ENCODE data around the gene CTBP1.

The CTBP1 gene

GRCh38 chr4:1169691-1170096, 79.2 kb downstream of the CTBP1 start:
- H3K4me3 ChIP-seq (ENCODE audit: low read length in 2 of 2) = no peak overlapping the region
- H3K9me3 ChIP-seq (ENCODE audit: control insufficient read depth in 2 of 2, low read length in 2 of 2) = no peaks in the 10 kb centered on the region
- no peaks in the 10 kb centered on the region for H3K36me3 ChIP-seq (ENCODE audit: control insufficient read depth in 2 of 2, insufficient read depth in 2 of 2, low read length in 2 of 2)
- peaks cover 21 to 32% of the 10 kb centered on the region in 2 donors for H3K27me3 ChIP-seq (ENCODE audit: control insufficient read depth in 2 of 2, insufficient read depth in 2 of 2, low read length in 2 of 2)
- no peak overlapping the region for H3K27ac ChIP-seq (ENCODE audit: low read depth in 2 of 2, low read length in 2 of 2)
- no peak overlapping the region for H3K9ac ChIP-seq (ENCODE audit: low read depth in 1 of 2, low read length in 2 of 2)
- peaks cover 16 to 27% of the 10 kb centered on the region in 2 donors for H3K4me1 ChIP-seq (ENCODE audit: control insufficient read depth in 2 of 2, insufficient read depth in 2 of 2, low read length in 2 of 2)

DNA sequence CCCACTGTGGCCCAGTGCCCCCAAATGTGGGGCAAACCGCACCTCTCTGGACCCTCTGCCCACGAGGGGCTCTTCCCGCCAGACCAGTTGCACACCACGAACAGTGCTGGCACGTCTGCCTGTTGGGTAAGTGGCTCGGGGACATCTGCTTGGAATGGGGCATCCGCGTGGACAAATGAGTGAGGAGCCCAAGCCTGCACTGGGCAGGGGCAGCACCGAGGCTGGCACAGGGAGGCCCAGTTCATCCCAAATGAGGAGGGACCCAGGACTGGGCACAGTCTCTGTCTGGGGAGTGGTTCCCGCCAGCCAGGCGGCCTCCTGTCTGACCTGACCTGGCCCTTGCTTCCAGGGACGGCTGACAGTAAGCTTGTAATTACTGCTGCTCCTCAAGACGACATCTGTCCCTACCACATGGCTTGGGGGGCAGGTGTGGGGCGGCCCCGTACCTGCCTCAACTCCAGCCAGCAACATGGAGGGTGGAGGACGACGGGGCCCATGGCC, 79.7 kb downstream of the CTBP1 start:
- Histone ChIP-seq H3K27ac (ENCODE audit: low read depth in 2 of 2, low read length in 2 of 2) (no peak overlapping the region), H3K36me3 (ENCODE audit: control insufficient read depth in 2 of 2, insufficient read depth in 2 of 2, low read length in 2 of 2) (no peaks in the 10 kb centered on the region), H3K27me3 (ENCODE audit: control insufficient read depth in 2 of 2, insufficient read depth in 2 of 2, low read length in 2 of 2) (peaks cover 21 to 32% of the 10 kb centered on the region in 2 donors), H3K9ac (ENCODE audit: low read depth in 1 of 2, low read length in 2 of 2) (no peak overlapping the region), H3K9me3 (ENCODE audit: control insufficient read depth in 2 of 2, low read length in 2 of 2) (no peaks in the 10 kb centered on the region), H3K4me1 (ENCODE audit: control insufficient read depth in 2 of 2, insufficient read depth in 2 of 2, low read length in 2 of 2) (peaks cover 16 to 27% of the 10 kb centered on the region in 2 donors), H3K4me3 (ENCODE audit: low read length in 2 of 2) (no peak overlapping the region)

DNA sequence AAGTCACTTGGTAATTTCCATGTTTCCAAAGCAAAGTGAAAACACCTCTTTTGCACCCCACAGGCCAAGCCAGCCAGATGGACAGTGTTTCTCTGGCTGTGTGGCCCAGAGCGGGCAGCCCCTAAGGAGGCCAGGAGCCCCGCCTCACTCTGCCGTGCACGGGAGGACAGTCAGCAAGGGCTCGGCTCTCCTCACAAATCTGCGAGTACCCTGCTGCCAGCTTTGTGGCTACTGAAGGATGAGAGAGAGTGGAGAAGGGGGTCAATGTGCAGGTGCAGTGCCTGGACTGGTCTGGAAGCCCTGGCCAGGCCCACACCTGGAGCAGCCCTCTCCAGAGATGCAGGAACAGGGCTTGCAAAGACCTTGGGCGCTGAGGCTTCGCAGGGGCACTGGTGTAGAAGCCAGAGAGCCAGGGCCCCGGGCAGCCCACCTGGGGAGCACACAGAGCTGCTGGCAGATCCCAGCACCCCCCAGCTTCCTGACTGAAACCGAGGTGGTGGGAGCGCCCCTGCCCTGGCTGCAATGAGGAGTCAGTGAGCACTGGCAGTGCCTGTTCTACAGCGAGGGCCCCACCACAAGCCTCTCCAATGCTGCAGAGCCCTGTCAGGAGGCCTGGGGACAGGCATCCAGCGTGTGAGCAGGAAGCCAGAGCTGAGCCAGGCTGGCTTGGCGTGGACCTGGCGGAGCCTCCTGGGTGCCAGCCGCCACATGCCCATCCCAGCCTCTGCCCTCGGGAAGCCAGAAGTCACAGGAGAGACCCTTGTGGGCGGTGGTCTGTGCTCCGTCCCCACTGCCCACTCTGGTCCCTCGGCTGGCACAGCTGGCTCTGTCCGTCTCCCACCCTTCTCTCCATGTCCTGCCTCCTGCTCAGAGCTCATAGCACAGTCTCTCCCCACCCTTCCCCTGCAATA, 80.5 kb downstream of the CTBP1 start:
- Histone ChIP-seq H3K9ac (ENCODE audit: low read depth in 1 of 2, low read length in 2 of 2) (peak overlapping the region in 1 of 2 donors; percentile 64), H3K9me3 (ENCODE audit: control insufficient read depth in 2 of 2, low read length in 2 of 2) (no peaks in the 10 kb centered on the region), H3K4me3 (ENCODE audit: low read length in 2 of 2) (peak overlapping the region in 1 of 2 donors; percentile 82), H3K36me3 (ENCODE audit: control insufficient read depth in 2 of 2, insufficient read depth in 2 of 2, low read length in 2 of 2) (no peaks in the 10 kb centered on the region), H3K27ac (ENCODE audit: low read depth in 2 of 2, low read length in 2 of 2) (no peak overlapping the region), H3K27me3 (ENCODE audit: control insufficient read depth in 2 of 2, insufficient read depth in 2 of 2, low read length in 2 of 2) (peaks cover 21 to 32% of the 10 kb centered on the region in 2 donors), H3K4me1 (ENCODE audit: control insufficient read depth in 2 of 2, insufficient read depth in 2 of 2, low read length in 2 of 2) (peaks cover 16 to 22% of the 10 kb centered on the region in 2 donors)

DNA sequence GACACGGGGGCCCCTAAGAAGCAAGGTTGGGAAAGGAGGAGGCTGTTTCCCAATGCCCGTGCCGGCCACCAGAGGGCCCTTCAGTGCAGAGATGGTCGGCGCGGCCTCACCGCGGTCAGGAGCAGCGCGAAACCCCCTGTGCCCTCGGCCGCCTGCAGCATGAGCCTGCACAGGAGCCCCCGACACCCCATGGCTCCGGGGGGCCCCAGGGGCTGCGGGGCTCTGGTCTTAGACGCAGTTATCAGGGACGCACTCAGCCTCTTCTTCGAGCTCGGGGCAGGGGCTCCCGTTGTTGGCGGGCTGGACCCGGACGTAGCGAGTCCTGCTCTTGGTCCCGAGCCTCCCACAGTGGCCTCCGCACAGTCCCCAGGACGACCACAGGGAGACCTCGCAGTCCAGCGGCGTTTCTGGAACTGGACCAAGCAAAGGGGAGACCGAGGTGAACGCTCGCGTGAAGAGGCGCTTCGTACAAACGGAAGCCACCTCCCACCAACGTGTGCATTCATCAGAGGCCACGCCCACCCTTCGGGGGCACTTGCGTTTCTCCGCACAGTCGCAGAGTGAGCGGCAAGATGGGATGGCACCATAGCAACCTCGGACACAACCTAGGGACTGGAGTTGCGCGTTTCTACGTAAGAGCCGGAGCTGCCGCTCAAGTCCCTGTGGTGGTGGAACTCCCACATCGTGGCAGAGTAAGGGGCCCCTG, 81.5 kb downstream of the CTBP1 start:
- Histone ChIP-seq H3K27ac (ENCODE audit: low read depth in 2 of 2, low read length in 2 of 2) (peak overlapping the region; percentile 48 to 68), H3K27me3 (ENCODE audit: control insufficient read depth in 2 of 2, insufficient read depth in 2 of 2, low read length in 2 of 2) (peaks cover 16 to 26% of the 10 kb centered on the region in 2 donors), H3K36me3 (ENCODE audit: control insufficient read depth in 2 of 2, insufficient read depth in 2 of 2, low read length in 2 of 2) (no peaks in the 10 kb centered on the region), H3K9ac (ENCODE audit: low read depth in 1 of 2, low read length in 2 of 2) (peak overlapping the region; percentile 64 to 78), H3K4me3 (ENCODE audit: low read length in 2 of 2) (peak overlapping the region; percentile 64 to 82), H3K4me1 (ENCODE audit: control insufficient read depth in 2 of 2, insufficient read depth in 2 of 2, low read length in 2 of 2) (peaks cover 16% of the 10 kb centered on the region in 2 donors), H3K9me3 (ENCODE audit: control insufficient read depth in 2 of 2, low read length in 2 of 2) (no peaks in the 10 kb centered on the region)

- peaks cover 13 to 19% of the 10 kb centered on the region in 2 donors for H3K27me3 ChIP-seq (ENCODE audit: control insufficient read depth in 2 of 2, insufficient read depth in 2 of 2, low read length in 2 of 2)
- no peaks in the 10 kb centered on the region for H3K9me3 ChIP-seq (ENCODE audit: control insufficient read depth in 2 of 2, low read length in 2 of 2)
- H3K4me1 ChIP-seq (ENCODE audit: control insufficient read depth in 2 of 2, insufficient read depth in 2 of 2, low read length in 2 of 2) = peaks cover 10 to 15% of the 10 kb centered on the region in 2 donors
- H3K9ac ChIP-seq (ENCODE audit: low read depth in 1 of 2, low read length in 2 of 2) = no peak overlapping the region
- H3K4me3 ChIP-seq (ENCODE audit: low read length in 2 of 2) = peak overlapping the region; percentile 64 to 82
- H3K27ac ChIP-seq (ENCODE audit: low read depth in 2 of 2, low read length in 2 of 2) = no peak overlapping the region
- no peaks in the 10 kb centered on the region for H3K36me3 ChIP-seq (ENCODE audit: control insufficient read depth in 2 of 2, insufficient read depth in 2 of 2, low read length in 2 of 2)
Measured at GRCh38 chr4:1166509-1167243, 82.3 kb downstream of the CTBP1 start.

DNA sequence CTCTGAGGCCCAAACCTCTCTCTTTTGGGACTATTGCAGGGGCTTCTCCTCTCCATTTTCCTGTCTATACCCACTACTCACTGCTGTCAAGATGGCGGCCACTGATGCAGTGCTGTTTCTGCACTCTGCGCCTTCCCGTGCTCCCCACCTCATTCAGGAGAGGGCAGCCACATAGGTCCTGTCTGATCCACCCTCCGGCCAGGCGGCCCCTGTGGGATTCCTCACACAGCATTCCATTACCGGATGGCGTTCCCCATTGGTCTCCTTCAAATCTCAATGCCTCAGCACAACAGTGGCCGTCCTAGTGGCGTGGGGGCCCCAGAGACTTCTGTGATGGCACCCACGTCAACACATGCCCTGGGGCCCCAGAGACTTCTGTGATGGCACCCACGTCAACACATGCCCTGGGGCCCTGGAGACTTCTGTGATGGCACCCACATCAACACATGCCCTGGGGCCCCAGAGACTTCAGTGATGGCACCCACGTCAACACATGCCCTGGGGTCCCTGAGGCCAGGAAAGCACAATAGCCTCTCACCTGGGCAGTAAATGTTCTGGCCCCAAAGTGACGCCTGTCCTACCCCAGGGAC, 83.9 kb downstream of the CTBP1 start:
- Histone ChIP-seq H3K27ac (ENCODE audit: low read depth in 2 of 2, low read length in 2 of 2) (no peak overlapping the region), H3K4me1 (ENCODE audit: control insufficient read depth in 2 of 2, insufficient read depth in 2 of 2, low read length in 2 of 2) (peaks cover 6 to 13% of the 10 kb centered on the region in 2 donors), H3K27me3 (ENCODE audit: control insufficient read depth in 2 of 2, insufficient read depth in 2 of 2, low read length in 2 of 2) (peaks cover 2 to 7% of the 10 kb centered on the region in 2 donors), H3K9ac (ENCODE audit: low read depth in 1 of 2, low read length in 2 of 2) (no peak overlapping the region), H3K36me3 (ENCODE audit: control insufficient read depth in 2 of 2, insufficient read depth in 2 of 2, low read length in 2 of 2) (no peaks in the 10 kb centered on the region), H3K9me3 (ENCODE audit: control insufficient read depth in 2 of 2, low read length in 2 of 2) (no peaks in the 10 kb centered on the region), H3K4me3 (ENCODE audit: low read length in 2 of 2) (no peak overlapping the region)

GRCh38 chr4:1164444-1164843, 84.5 kb downstream of the CTBP1 start:
- Histone ChIP-seq H3K4me1 (ENCODE audit: control insufficient read depth in 2 of 2, insufficient read depth in 2 of 2, low read length in 2 of 2) (peaks cover 6 to 13% of the 10 kb centered on the region in 2 donors), H3K27me3 (ENCODE audit: control insufficient read depth in 2 of 2, insufficient read depth in 2 of 2, low read length in 2 of 2) (peaks cover 0 to under 1% of the 10 kb centered on the region in 2 donors), H3K4me3 (ENCODE audit: low read length in 2 of 2) (no peak overlapping the region), H3K27ac (ENCODE audit: low read depth in 2 of 2, low read length in 2 of 2) (no peak overlapping the region), H3K36me3 (ENCODE audit: control insufficient read depth in 2 of 2, insufficient read depth in 2 of 2, low read length in 2 of 2) (no peaks in the 10 kb centered on the region), H3K9me3 (ENCODE audit: control insufficient read depth in 2 of 2, low read length in 2 of 2) (no peaks in the 10 kb centered on the region), H3K9ac (ENCODE audit: low read depth in 1 of 2, low read length in 2 of 2) (no peak overlapping the region)

DNA sequence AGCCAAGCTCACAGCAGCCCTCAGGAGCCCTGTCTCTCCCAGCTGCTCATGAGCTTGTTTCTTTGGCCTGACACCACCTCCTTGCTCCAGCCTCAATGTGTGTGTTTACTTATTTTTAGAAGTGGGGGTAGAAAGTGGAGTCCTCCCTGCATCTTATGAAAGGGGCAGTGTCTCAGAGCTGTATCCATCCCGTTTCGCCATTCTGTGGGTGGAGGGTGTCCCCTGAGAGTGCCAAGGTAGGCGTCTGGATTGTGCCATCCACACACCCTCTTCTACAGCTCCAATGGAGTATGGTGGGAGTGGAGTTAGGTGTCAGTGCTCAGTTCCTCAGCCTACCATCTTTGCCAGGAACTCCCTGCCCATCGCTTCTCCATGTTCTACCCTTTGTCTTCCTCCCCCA, 84.9 kb downstream of the CTBP1 start:
- peaks cover 6 to 13% of the 10 kb centered on the region in 2 donors for H3K4me1 ChIP-seq (ENCODE audit: control insufficient read depth in 2 of 2, insufficient read depth in 2 of 2, low read length in 2 of 2)
- H3K27me3 ChIP-seq (ENCODE audit: control insufficient read depth in 2 of 2, insufficient read depth in 2 of 2, low read length in 2 of 2) = no peaks in the 10 kb centered on the region
- H3K9ac ChIP-seq (ENCODE audit: low read depth in 1 of 2, low read length in 2 of 2) = no peak overlapping the region
- no peak overlapping the region for H3K27ac ChIP-seq (ENCODE audit: low read depth in 2 of 2, low read length in 2 of 2)
- no peaks in the 10 kb centered on the region for H3K9me3 ChIP-seq (ENCODE audit: control insufficient read depth in 2 of 2, low read length in 2 of 2)
- H3K4me3 ChIP-seq (ENCODE audit: low read length in 2 of 2) = no peak overlapping the region
- H3K36me3 ChIP-seq (ENCODE audit: control insufficient read depth in 2 of 2, insufficient read depth in 2 of 2, low read length in 2 of 2) = no peaks in the 10 kb centered on the region
